ENCODE results near the gene GIGYF2.

Gene GIGYF2

DNA sequence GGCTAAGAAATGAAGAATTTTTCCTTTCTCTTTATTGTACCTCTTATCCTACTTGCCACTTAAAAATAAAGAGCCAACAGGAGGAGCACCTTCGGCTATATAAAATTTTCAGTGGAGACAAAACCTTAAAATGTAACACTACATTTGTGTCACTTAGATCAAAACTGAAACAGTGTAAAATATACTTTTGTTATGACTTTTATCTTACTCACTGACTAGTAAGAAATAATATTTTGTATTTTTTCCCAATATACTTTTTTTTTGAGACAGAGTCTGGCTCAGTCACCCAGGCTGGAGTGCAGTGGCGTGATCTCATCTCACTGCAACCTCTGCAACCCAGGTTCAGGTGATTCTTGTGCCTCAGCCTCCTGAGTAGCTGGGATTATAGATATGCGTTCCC is 50.9 kb downstream of the GIGYF2 start:
- in situ Hi-C loops (cut with MboI; ENCODE audit: low sequenced_read_pairs) = no loop called here

DNA sequence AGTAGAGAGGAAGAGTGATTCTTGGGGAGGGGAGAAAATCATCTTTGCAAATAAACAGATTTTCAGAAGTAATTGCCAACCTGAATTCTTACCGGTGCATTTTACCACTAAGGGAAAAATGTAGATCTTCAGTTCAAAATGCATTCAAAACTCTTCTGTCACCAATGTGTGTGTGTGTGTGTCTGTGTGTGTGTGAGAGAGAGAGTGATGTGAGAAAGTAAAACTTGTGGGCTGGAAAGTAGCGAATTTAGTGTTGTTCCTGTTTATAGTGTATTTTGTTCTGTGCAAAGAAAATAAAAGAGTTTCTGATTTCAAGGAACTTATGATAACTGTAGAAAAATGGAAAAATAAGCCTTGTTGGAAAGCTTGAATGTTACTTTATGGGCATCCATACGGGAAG is 52.2 kb downstream of the GIGYF2 start:
- in situ Hi-C loops (cut with MboI; ENCODE audit: low sequenced_read_pairs) = no loop called here

DNA sequence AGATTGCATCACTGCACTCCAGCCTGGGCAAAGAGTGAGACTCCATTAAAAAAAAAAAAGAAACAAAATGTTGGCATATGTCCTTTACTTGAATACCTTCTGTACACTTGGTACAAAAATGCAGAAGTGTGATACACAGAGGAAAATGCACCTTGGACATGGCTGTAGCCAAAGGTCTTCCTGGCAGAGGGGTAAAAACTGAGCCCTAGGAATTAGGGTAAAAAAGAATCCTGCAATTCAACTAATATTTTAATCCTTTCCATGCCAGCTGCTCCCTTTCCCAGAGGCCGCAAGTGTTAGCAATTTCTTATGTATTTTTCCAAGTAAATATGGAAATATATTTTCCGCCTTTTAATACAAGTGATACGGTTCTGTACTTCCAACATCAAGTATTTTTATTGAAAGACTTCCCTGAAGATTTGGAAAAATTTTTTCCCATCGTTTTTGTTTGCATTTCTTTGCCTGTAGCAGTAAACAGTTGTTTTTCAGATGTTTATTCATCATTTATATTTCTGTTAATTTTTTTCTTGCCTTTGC is 53.1 kb downstream of the GIGYF2 start:
- in situ Hi-C loops (cut with MboI; ENCODE audit: low sequenced_read_pairs) = no loop called here

DNA sequence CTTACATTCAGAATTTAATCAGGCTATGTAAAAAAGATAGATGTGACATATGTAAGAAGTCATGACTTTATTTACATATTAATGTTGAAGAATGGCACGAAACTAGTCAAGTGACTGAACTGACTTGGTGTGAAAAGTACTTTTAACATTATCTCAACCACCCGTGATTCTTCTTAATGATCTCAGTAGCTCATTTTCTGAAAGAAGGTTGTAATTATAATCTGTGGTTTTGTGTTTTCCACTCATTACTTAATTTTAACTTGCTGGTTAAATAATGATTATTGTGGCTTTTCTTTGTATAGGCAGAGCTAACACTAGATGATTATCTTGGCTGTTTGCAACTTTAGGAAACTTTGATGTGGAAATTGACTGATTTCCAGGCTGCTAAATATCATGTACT is 60.8 kb downstream of the GIGYF2 start:
- in situ Hi-C loops (cut with MboI; ENCODE audit: low sequenced_read_pairs) = no loop called here

DNA sequence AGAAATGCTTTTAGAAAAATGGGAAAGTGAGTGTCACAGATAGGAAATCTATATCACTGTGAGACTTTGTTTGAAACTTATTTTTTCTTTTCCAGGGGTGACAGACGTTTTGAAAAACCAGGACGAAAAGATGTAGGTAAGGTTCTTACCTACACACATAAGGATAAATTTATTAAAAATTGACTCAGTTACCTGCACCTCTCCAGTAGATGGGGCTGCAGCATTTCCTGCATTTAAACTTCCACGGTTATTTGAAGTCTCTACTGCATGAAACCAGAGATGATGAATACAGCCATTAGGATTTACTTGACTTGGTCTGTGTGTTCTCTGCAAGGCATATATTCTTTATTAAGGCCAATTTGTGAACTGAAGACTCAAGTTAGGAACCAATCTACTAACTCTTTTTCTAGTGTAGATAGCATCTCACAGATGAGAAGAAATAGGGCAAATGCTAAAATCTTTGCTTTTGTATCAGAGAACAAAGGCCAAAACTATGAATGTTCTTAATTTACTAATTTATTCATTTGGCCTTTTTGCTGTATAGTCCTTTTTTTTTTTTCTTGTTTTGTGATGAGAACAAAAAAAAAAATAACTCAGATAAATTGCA is 64.3 kb downstream of the GIGYF2 start:
- in situ Hi-C loops (cut with MboI; ENCODE audit: low sequenced_read_pairs) = no loop called here

DNA sequence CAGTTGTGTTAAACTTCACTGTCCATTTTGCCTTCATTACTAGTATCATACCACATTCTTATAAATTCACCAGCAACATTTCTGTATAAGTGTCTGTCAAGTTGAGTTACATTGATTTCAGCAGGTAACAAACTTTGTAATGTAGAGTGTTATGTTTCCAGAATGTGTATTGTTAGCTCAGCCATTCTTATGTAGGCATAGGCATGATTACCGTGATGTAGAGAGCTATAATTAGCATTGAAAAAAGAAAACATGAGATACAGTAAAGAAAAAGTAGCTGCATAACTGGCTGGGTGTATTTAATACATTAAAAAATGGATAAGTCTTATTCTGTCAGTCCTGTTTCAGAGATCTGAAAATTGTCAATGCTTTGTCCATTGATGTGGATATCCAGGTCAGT is 70.7 kb downstream of the GIGYF2 start:
- in situ Hi-C loops (cut with MboI; ENCODE audit: low sequenced_read_pairs) = no loop called here

DNA sequence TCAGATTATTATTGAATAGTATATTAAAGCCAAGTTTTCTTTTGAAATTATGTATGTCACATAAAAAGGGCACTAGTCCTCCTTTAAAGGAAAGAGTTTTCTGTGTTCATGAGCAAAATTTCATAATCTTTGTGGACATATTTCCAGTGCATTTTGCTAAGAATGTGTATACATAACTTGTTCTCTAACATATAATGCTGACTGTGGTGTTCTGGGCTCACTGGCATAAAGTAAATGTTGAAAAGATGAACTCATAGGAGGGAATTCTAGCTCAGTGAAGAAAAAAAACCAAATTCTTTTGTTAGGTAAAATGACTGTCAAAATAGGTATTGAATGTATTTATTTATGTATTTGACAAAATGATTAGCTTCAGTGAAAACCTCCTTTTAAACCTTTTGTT is 73.1 kb downstream of the GIGYF2 start:
- in situ Hi-C loops (cut with MboI; ENCODE audit: low sequenced_read_pairs) = no loop called here

DNA sequence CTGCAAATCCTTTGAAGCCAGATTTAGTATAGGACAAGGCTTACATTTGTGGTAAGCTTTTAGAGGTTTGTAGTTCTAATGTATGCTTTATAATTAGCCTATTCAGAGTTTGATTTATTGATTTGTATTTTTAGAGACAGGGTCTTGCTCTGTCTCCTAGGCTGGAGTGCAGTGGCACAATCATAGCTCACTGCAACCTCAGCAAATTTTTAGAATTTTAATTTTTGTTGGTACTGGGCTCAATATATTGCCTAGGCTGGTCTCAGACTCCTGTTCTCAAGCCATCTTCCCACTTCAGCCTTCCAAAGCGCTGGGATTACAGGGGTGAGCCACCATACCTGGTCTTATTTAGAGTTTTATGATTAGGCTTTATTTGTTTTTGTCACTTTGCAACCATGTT is 74.7 kb downstream of the GIGYF2 start:
- in situ Hi-C loops (cut with MboI; ENCODE audit: low sequenced_read_pairs) = no loop called here

DNA sequence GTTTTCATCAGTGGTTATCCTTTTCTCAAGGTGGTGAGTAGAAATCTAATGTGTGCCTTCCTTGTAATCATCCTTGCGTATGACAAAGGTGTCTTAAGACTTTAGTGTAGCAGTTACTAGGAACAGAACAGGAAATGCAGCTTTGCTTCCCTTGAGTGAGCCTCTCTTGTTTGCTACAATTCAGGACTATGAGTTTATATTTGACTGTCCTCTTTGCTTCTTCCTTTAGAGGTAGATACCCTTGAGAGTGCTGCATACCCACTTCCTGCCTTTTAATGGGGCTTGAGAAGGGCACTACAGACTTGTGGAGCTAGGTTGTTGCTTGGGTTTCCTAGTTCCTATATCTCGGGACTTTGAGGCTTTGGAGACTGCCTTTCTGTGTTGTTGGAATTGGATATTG is 75.4 kb downstream of the GIGYF2 start:
- in situ Hi-C loops (cut with MboI; ENCODE audit: low sequenced_read_pairs) = no loop called here

DNA sequence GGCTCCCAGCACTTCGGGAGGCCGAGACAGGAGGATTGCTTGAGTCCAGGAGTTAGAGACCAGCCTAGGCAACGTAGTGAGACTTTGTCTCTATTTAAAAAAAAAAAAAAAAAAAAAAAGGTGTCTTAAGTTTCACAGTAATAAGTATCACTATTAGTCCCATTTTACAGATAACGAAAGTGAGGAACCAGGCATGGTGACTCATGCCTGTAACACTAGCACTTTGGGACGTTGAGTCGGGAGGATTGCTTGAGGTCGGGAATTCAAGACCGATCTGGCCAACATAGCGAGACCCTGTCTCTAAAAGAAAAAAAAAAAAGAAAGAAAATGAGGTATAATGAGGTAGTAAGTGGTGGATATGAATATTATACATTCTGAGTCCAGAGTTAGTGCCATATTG is 76.7 kb downstream of the GIGYF2 start:
- in situ Hi-C loops (cut with MboI; ENCODE audit: low sequenced_read_pairs) = no loop called here

DNA sequence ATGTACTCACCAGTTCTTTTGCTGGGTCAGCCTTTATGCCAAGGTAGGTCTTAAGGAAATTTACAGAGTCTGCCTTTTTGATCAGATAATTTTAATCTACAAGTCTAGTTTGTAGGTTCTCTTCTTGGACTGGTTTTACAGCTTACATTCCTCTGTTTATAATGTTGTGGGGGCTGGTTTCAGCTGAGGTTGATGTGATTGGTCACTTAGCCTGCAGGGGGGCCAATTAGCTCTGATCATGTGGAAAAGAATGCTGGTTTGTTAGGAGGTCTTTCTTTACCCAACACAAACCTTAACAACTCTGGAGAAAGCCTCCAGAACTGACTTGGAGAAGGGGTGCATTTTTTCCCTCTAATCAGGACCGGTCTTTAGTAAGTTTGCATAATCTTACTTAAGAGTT is 79.3 kb downstream of the GIGYF2 start, which contains the start of gene KCNJ13:
Gene KCNJ13 (minus strand): TSS at position 131 of the 400 bp plus-strand sequence. CDS start 5,203 bp downstream, outside the sequence.
- in situ Hi-C loops (cut with MboI; ENCODE audit: low sequenced_read_pairs) = no loop called here

DNA sequence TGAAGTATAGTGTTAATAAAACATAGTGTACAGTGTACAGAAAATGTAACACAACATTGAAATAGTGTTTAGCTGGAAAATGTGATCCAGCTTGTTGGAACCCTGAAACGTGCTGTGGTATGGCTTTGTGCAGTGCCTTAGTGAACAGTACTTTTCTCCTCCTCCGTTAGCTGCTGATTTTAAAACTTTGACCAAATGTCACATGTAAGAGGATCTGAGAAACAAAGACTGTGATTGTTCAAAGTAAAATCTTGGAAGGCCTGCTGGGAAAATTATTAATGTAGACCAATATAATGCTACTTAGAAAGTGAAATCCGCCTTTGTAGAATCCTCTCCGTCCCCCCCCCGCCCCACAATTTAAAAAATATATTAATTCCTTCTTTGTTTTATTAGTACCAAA is 80.1 kb downstream of the GIGYF2 start:
- in situ Hi-C loops (cut with MboI; ENCODE audit: low sequenced_read_pairs) = no loop called here

DNA sequence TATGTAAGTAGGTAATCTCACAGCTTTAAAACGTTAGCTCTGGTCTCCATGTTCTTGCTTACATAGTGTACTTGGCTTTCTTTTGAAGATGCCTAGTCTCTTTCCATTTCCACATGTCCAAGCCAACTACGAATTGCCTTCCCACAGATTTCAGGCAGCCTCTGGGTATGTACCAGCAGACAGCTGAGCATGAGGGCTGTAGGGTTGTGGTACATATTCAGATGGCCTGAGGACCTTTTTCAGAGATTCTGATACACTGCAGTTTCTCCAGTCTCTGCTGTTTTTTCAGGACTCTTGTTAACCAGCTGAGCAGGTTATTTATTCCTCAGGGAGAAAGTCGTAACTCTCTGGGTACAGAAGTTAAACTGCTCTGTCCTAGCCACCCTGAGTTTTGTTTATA is 82.3 kb downstream of the GIGYF2 start:
- in situ Hi-C loops (cut with MboI; ENCODE audit: low sequenced_read_pairs) = no loop called here

DNA sequence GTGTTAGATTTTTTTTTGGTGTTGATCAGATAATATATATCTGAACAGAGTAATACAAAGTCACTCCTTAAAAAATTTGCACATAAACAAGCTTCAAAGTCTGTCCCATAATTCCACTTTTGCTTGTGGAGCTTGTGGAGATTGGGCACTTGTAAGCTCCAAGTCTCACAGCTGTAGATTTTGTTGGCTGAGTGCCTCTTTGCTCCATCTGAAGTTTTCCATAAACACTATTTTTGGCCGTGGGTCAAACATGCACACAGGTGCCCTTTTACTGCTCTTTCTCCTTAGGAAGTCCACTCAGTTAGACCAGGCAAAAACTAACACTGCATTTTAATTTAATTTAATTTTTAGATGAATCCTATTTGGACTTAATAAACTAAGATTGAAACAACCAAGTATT is 82.8 kb downstream of the GIGYF2 start:
- in situ Hi-C loops (cut with MboI; ENCODE audit: low sequenced_read_pairs) = no loop called here

DNA sequence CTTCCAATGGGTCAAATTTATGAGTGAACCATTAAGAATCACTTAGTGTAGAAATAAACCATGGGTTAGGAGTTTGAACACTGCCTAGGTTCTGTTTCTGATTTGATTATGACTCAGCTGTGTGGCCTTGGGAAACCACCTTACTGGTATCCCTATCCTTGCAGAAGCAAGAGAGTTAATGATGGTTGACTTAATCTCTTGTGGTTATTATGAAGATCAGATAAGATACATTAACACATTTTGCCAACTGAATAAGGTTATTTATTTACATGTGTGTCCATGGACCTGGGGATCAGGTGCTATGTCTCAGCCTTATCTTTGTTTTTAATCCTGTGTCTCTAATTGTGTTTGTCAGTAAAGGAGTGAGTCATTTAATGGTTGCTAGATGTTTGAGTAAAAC is 84.6 kb downstream of the GIGYF2 start:
- in situ Hi-C loops (cut with MboI; ENCODE audit: low sequenced_read_pairs) = no loop called here

DNA sequence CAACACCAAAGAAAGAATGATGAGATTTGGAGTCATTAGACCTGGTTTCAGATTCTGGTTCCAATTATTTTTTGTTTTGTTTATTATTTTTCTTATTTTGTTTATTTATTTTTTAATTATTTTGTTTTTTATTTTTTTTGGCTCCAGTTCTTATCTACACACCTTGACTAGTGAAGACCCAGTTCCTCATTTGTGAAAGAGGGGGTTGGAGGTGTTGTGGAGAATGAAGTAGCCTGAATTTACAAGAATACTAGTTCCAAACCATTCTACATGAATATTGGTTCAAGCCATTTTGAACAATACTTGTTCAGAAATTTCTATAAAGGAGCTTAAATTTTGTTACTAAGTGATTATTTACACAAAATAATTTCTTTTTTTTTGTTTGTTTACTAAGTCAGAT is 86.1 kb downstream of the GIGYF2 start:
- in situ Hi-C loops (cut with MboI; ENCODE audit: low sequenced_read_pairs) = no loop called here

DNA sequence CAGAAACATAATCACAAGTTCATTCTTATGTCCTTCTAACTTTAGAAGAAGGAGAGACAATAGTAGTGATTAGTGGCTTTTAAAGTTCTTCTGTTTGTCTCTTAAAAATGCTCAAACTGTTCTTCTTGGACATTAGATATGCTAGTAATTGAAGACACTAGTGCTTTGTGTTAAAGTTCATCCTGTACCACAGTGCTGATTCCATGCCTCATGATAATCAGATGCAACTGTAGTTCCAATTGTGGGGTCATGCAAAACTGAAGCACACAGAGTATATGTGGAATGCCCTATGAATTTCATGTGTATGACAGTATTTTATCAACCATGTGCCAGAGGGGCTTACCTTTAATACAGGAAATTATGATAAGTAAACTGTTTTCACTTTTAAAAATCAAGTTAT is 90.7 kb downstream of the GIGYF2 start:
- in situ Hi-C loops (cut with MboI; ENCODE audit: low sequenced_read_pairs) = no loop called here

DNA sequence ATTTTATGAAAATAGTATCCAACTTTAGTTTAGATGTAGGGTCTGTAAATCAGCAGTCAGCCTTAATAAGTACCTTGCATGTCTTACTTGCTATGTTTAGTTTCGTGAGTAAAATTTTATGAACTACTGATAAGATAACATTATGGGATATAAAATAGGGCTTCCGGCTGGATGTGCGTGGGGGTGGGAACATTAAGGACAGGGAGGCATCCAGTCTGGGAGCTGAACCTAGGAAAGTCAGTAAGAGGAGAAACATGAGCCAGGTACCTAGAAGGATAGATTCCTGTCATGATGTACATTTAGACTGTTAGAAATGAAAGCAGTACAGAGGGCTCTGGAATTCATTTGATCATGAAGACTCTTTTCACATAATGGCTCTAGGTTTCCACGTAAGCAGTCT is 92.0 kb downstream of the GIGYF2 start:
- in situ Hi-C loops (cut with MboI; ENCODE audit: low sequenced_read_pairs) = no loop called here

DNA sequence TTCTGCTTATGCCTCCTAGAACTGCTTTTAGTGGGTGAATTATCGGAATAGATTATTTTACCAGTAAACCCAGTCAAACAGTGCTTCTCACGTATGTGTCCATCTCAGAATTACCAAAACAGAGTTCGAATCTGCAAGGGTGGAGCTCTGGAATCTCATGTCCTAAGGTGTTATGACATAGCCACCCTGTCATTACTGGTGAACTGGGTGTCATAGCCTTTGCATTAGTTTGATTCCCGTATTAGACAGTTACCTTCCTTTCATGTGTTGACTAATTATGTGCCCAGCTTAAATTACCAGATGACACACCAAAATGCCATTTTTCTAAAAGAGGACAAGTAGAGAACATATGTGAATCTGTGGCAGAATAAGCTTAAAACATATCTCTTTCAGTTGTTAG is 94.4 kb downstream of the GIGYF2 start:
- in situ Hi-C loops (cut with MboI; ENCODE audit: low sequenced_read_pairs) = no loop called here

DNA sequence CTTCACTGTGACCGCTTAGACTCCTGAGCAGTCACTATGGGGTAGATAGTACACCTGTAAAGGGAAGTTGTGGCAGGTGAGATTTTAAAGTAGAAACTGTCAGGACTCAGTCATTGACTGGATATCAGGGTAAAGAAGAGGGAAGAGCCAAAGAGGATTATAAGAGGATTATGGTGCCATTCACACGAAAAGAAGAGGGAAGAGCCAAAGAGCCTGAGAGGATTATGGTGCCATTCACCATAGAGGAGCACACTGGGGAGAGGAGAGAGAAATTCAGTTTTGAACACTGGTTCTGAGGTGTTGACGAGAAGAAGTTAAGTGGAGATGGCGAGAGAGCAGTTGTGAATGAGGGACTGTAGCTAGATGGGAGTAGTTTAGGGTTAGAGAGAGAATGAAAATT is 96.1 kb downstream of the GIGYF2 start:
- in situ Hi-C loops (cut with MboI; ENCODE audit: low sequenced_read_pairs) = no loop called here

DNA sequence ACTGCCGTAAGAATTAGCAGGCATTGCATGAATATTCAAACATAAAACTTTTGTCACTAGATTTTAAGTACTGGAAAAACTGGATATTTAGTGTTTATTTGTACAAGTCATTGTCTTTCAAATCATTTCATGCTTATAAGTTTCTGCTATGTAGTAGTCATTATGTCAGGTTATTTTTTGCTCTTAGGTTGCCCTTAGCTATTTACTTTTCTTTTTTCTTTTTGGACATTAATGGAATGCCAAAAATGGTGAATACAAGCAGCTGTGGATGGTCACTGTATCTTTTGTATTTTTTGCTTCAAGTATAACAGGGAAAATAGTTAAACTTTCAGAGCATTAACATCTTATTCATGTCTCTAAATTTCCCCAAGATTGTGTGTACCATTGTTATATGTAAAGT is 97.8 kb downstream of the GIGYF2 start:
- in situ Hi-C loops (cut with MboI; ENCODE audit: low sequenced_read_pairs) = no loop called here

DNA sequence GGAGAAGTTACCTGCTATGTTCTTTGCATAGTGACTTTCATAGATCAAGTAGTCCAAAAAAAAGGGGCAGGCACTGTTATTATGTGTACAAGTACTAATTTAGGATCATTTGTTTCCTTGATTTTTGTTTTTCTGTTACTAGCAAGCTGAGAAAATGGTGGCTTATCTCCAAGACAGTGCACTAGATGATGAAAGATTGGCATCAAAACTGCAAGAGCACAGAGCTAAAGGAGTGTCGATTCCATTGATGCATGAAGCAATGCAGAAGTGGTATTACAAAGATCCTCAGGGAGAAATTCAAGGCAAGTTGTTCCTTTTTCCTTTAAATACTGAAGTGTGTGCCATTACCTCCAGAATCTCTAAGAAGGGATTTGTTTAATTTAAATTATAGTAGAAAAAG is 98.8 kb downstream of the GIGYF2 start:
- in situ Hi-C loops (cut with MboI; ENCODE audit: low sequenced_read_pairs) = no loop called here

DNA sequence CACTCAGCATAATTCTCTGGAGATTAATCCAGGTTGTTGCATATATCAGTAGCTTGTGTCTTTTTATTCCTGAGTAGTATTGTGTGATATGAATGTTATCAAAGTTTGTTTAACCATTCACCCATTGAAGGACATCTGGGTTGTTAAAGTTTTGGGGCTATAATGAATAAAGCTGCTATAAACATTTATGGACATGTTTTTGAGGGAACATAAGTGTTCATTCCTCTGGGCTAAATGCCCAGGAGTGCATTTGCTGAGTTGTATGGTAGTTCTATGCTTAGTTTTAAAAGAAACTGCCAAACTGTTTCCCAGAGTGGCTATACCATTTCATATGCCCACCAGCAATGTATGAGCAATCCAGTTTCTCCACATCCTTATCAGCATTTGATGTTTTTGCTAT is 101.1 kb downstream of the GIGYF2 start:
- in situ Hi-C loops (cut with MboI; ENCODE audit: low sequenced_read_pairs) = no loop called here
